Measurements from ENCODE around the gene PAPSS1. TPM values are rescaled to one million over a fixed set of nuclear protein-coding genes. Genes with fewer than 3 reads are reported as not detected.
A peak's percentile ranks its signal among the peaks of the same experiment; 100 is the strongest.

The PAPSS1 gene
- polyA plus RNA-seq, 2 of the 4 experiments (the other 2 are of a cell fraction), result 47.3 to 52.5 TPM

- TF ChIP-seq REST (IDR thresholded peaks at IDR 0.05) (no peak), PBX3 (IDR thresholded peaks at IDR 0.05) (no peak), SMC3 (IDR thresholded peaks at IDR 0.05) (no peak), HOXB13 (CRISPR knock-in tag; IDR thresholded peaks at IDR 0.05; ENCODE audit: low read depth) (no peak), POLR2AphosphoS2 (conservative IDR thresholded peaks at IDR 0.05; ENCODE audit: low read length) (no peak), CTCF (IDR thresholded peaks at IDR 0.05) (no peak), ATOH8 (CRISPR knock-in tag; IDR thresholded peaks at IDR 0.05; ENCODE audit: low read depth) (no peak), NR3C1 (IDR thresholded peaks at IDR 0.05) (no peak), BHLHE40 (IDR thresholded peaks at IDR 0.05; ENCODE audit: low read depth, low read length) (no peak), EP300 (IDR thresholded peaks at IDR 0.05) (no peak), ELK1 (IDR thresholded peaks at IDR 0.05; ENCODE audit: low read depth, low read length) (no peak), MYC (IDR thresholded peaks at IDR 0.05; ENCODE audit: borderline replicate concordance, low read length) (no peak)
Observed at GRCh38 chr4:107736037-107736436, 16.0 kb upstream of the PAPSS1 start (continued).

- ATAC-seq (peak; percentile 37 to 77; a peak in 3 of 6 replicates), DNase-seq (ENCODE audit: low read depth in 1 of 2, low spot score in 1 of 2) (peak in 1 of 2 experiments; percentile 4), FAIRE-seq (no peak)
- TF ChIP-seq SMC3 (IDR thresholded peaks at IDR 0.05) (no peak), CHD2 (IDR thresholded peaks at IDR 0.05; ENCODE audit: low read length, partially characterized antibody) (no peak), BHLHE40 (IDR thresholded peaks at IDR 0.05; ENCODE audit: low read depth, low read length) (no peak), FOSL2 (IDR thresholded peaks at IDR 0.05) (no peak), FOSL2 (CRISPR knock-in tag; IDR thresholded peaks at IDR 0.05) (no peak), HOXB13 (CRISPR knock-in tag; IDR thresholded peaks at IDR 0.05; ENCODE audit: low read depth) (no peak), NFE2L2 (conservative IDR thresholded peaks at IDR 0.05; ENCODE audit: low read length) (no peak), HOXB5 (CRISPR knock-in tag; IDR thresholded peaks at IDR 0.05) (no peak), CTCF (IDR thresholded peaks at IDR 0.05) (no peak), RFX5 (IDR thresholded peaks at IDR 0.05) (no peak)
- no peaks in the 10 kb centered on the region for H3K9me3 ChIP-seq
- H3K4me3 ChIP-seq, result no peak overlapping the region
- POLR2A ChIA-PET, result no interaction called here
- WGBS (ENCODE audit: missing lambda C conversion rate), result 2% methylated on average over 3 of the region's 3 CpGs
- H3K27ac ChIP-seq, result no peak overlapping the region
- CTCF ChIA-PET, result no interaction called here
- H3K4me1 ChIP-seq, result no peaks in the 10 kb centered on the region
- H3K4me2 ChIP-seq, result no peak overlapping the region
Observed at GRCh38 chr4:107734120-107734519, 14.1 kb upstream of the PAPSS1 start.

All from A549 (cell line).